GM19035 (cell line): ENCODE data around the gene WDR88.
"Not testable (repeated sequence)": the region's sequence is repeated elsewhere in the genome, so short reads cannot be mapped to it uniquely, and the experiment has no call there.

Experiments used
- ATAC-seq: cut with Tn5 transposase; IDR thresholded peaks from one replicate; pipeline ENCODE4 v1.9.1; 2021; ENCODE audit not compliant: unreplicated experiment

Gene WDR88

DNA sequence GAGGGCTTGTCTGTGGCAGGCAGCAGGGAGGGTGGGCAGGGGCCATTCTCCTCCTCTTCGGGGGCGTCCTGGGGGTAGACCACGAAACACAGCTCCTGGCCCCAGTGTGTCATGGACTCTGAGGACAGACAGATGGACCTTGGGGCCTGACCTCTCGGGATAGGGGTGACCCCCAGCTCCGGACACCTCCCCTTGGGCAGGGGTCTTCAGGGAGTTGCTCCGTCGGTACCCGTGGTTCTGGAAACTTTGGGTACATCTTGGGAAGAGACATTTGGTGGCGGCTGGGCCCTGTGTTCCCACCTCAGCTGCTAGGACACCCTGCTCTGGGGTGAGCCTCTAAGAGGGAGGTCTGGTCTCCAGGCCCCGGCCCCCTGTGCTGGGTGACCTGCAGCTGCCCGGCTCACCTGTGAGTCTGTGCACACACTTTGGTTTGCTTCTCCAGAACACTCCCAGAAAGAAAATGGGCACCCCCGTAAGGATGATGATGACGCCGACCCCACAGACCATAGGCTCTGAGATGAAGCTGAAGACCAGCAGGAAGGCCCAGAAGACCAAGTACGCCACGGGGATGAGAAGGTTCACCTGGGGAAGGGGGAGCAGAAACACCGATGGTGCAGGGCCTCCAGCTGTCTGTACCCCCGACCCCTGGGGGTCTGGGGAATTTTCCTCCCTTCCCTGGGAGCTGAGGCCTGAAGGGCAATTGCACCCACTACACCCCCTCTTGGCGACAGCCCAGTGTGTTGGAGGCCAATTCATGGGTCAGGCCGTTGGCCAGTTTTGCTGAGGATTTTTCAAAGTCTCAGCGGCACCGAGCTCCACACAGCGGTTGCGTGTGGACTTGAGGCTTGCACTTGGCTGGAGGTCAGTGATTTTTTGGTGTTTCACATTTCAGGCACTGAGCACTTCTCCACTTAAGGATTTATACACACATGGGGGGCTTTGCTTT lies 77.3 kb downstream of the WDR88 start:
- ATAC-seq, result no peak

DNA sequence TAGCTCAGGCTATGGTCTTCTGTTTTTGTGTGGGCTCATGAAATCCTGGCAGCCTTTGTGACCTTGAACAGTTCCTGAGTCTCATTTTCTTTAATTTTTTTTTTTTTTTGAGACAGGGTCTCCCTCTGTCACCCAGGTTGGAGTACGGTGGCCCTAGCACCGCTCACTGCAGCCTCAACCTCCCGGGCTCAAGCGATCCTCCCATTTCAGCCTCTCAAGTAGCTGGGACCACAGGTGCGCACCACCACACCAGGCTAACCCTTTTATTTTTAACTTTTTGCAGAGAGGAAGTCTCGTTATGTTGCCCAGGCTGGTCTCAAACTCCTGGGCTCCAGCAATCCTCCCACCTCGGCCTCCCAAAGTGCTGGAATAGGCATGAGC lies 77.9 kb downstream of the WDR88 start:
- ATAC-seq, result not testable (repeated sequence)

DNA sequence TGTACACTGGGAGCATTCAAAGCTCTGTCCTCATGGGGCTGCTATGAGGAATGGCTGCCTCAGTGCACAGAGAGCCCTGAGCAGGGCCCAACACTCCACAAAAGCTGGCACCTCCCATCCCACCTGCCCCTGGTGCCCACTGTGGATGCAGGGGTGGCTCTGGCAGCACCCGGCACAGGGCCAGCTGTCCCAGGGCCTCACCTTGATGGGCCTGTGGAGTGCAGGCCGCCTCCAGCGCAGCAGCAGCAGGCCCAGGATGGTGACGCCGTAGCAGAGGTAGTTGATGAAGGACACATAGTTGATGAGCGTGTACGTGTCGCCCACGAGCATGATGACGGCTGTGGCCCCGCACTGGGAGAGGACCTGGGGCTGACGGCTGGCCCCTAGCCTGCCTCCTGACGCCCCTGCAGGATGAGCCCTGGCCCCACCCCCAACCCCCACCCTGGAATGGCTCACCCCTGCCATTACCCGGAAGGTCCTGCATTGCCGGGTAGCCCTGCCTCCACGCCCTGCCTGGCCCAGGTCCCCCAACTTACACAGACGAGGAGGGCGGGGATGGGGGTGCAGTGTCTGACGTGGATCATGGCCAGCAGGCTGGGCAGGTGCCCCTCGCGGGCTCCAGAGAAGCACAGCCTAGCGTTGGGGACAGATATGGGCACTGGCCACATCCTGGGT lies 78.5 kb downstream of the WDR88 start:
- no peak for ATAC-seq

DNA sequence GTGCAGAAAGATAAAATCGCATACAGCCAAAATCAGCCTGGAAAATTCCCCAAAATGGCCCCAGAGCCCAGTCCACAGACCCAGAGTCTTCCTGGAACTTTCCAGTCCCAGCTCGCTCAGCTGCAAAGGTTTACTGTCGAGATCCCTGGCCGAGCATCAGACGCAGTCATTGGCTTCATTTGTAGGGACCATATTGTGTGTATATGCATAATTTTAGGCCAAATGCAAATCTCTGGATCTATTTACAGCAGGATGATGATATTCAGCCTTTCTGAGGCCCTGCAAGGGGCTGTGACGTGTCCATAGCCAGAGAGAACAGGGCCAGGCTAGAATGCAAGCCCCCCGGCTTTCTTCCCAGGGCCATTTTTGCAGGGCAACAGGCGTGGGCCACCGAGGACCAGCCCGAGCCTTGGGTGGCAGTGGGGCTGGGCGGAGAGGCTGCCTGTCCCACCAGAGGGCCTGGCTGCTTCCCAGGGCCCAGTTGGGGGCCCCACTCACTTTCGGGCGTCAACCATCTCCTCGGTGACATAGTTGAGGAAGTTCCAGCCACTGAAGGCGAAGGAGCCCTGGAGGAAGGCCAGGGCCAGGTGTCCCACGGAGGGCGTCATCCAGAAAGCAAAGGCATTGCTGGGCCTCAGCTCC lies 80.0 kb downstream of the WDR88 start:
- no peak for ATAC-seq

DNA sequence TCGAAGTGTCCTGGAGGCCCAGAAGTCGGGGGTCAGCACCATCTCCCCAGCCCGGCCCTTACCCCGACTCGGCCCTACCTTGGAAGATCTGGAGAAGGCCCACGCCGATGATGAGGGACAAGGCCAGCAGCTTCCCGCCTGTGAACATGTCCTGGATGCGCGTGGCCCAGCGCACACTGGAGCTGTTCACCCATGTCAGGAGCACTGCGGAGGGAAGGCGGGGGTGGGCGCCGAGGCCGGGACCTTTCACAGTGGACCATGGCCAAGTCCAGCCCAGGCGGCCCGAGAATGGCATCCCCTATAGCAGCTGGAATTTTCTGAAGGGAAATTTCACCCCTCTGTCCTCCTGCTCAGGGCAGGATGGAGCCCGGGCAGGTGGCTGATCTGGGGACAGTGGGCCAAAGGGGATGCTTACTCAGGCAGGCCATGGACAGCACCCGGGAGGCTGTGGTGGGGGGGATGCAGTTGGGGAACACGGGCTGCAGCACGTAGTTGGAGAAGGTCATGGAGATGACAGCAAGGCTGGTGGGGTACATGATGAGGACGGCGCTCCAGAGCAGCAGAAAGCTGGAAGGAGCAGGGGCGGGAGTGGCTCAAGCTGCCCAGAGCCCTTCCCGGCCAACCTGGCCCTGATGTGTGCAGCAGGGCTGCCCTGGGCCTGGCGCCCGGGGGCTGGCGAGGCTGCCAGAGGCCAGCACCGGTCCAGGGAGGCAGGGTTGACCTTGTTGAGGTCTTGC lies 80.7 kb downstream of the WDR88 start:
- ATAC-seq, result no peak

DNA sequence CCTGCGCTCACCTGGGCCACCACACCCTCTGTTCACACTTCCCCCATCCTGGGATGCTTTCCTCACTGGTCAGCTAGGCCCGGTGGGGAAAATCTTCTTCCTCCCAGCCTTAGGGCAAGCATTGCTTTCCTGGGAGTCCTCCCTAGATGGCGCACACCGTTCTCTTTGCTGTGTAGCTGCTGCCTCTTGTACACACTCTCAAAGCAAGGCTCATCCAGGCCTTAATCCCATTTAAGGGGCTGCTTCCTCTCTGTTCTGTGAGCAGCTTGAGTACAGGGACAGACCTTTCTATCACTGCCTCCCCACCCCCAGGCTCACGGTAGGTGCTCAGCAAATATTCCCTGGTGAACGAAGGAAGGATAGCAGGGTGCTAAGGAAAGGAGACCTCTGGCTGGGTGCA lies 82.7 kb downstream of the WDR88 start:
- no peak for ATAC-seq

DNA sequence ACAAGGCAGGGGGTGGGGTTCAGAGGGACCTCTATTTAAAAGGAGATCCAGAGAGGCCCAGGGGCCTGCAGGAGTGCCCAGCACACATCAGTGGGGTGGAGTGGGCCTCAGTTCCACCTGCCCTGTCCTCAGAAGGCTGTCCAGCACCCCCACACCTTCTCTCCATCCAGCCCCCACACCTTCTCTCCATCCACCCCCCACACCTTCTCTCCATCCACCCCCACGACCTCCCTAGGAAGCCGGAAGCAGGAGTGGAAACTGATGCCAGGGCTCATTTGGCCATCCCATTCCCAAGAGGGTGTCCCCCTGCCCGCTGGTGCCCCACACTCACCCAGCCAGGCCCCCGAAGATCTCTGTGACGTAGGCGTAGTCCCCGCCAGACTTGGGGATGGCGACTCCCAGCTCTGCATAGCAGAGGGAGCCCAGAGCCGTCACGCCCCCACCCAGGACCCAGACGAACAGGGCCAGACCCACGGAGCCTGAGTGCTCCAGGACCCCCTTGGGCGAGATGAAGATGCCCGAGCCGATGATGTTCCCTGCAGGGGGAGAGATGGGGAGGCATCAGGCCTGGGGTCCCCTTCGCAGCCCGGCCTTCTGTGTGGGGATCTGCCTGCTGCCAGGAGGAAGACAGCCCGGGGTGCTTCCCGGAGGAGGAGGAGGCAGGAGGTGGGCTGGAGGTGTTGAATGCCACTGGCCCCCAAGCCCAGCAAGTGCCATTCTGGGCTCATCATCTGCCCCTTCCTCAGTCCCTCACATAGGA lies 83.7 kb downstream of the WDR88 start:
- no peak for ATAC-seq

DNA sequence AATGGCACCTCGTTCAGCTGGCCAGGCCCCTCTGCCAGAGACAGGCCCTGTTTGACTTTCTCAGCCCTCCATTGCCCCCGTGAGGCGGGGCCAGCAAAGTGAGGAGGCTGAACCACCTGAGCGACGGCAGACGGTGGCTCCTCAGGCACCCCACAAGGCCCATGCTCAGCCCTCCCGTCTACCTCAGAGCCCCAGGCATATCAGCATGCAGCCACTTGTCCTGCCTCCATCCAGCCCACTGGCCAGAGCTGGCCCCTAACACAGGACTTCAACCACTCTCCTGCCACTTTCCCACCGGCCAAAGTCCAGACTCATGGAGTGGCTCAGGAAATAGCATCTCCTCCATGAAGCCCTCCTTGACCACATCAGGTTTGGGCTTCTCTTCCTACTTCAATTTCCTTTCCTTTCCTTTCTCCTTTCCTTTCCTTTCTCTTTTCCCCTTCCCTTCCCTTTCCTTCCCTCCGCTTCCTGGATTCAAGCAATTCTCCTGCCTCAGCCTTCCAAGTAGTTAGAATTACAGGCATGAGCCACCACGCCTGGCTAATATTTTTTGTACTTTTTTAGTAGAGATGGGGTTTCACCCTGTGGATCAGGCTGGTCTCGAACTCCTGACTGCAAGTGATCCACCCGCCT lies 84.4 kb downstream of the WDR88 start:
- ATAC-seq, result no peak

DNA sequence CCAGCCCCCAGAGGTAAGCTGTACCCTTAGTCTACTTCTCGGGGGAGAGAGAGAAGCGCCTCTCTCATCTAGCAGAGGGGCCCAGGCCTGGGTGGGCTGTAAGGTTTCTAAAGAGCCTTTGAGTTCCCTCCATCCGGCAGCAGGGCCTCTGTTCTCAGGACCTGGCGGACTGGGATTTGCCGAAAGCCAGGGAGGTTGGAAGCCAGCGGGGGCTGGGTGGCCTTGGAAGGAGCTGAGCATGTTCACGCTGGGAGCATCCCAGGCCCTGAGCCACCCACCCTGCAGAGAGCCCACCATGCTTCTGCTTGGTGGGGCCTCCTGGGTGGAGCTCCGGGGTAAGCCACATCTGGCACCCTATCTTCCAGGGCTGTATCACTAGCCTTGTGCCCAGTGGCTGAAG lies 86.0 kb downstream of the WDR88 start:
- no peak for ATAC-seq

DNA sequence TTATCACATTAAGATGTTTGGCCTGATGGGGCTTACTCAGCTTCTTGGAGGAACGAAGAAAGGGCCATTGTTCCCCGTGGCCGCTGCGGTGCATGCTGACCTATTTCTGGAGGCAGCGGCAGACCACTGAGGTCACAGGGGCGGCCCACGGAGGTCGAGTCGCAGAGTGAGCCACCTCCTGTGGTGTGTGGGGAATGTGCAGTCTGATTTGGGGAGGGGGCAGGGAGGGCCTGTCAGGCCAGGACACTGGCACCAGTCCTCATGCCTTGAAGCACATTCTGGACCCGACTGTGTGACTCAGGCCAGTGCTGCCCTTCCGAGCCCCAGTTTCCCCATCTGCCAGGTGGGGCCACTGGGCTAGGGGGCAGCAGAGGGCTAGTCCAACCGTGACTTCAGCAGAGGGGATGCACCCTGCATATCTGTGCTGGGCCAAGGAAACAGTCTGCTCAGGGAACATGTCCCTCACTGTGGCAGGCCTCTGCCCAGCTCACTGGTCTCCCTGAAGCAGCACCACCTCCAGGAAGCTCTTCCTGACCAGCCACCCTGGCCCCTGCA lies 87.4 kb downstream of the WDR88 start:
- ATAC-seq, result no peak

DNA sequence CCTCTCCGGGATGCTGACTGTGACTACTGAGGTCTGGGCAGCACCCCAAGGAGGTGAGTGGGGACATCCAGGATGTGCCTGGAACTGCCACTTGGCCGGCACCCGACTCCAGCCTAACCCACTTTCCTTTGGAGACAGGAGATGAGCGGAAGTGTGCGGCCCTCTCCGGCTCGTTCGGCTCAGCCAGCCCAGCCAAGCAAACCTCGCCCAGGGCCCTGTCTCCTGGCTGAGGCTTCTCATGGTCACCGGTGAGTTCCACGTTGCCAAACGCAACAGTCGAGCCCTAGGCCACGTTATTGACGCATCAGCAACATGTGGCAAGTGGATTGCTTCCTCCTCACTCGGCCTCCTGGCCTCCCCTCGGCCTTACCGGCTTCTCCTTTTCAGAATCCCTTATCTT lies 88.2 kb downstream of the WDR88 start:
- no peak for ATAC-seq

DNA sequence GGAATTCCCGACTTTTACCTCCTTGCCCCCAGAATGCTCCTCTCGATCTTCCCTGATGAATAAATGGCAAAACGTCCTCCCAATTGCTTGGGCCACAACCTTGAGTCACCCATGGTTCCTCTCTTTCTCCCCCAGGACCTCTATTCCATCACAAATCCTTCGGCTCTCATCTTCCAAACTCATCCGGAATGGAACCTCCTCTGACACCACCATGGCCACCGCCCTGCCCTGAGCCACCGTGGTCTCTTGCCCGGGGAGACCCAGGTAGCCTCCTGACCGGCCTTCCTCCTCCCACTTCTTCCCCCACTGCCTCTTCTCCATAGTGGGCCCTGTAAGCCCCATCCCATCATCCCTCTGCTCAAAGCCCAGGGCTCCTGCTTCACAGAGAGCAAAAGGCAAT lies 88.8 kb downstream of the WDR88 start:
- ATAC-seq, result no peak

DNA sequence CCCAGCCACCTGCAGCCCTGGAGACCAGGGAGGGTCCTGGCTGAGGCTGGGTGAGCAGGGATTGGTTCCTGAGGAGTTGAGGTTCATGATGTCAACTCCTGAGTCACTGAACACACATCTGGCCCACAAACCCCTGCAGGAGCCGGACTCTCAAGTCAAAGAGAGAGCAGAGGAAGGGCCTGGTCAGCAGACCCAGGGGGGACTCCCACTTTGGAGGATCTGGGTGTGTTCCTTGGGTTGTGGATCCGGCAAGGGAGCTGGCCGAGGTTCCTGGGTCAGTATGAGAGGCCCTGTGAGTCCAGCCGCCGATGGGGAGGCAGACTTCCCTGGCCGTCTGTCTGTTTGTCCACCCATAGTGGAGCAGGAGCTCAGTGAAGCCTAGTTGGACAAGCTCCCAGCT lies 89.7 kb downstream of the WDR88 start:
- no peak for ATAC-seq

DNA sequence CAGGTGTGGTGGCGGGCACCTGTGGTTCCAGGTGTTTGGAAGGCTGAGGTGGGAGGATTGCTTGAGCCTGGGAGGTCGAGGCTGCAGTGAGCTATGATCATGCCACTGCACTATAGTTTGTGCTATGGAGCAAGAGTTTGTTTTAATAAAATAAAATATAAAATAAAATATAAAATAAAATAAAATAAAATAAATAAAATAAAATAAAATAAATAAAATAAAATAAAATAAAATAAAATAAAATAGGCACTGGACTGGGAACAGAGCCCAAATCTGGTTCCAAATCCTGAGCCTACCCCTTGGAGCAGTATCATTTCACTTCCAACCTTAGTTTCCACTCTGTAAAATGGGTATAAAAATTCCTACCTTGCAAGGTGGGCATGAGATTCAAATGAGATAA lies 90.3 kb downstream of the WDR88 start:
- ATAC-seq, result not testable (repeated sequence)

DNA sequence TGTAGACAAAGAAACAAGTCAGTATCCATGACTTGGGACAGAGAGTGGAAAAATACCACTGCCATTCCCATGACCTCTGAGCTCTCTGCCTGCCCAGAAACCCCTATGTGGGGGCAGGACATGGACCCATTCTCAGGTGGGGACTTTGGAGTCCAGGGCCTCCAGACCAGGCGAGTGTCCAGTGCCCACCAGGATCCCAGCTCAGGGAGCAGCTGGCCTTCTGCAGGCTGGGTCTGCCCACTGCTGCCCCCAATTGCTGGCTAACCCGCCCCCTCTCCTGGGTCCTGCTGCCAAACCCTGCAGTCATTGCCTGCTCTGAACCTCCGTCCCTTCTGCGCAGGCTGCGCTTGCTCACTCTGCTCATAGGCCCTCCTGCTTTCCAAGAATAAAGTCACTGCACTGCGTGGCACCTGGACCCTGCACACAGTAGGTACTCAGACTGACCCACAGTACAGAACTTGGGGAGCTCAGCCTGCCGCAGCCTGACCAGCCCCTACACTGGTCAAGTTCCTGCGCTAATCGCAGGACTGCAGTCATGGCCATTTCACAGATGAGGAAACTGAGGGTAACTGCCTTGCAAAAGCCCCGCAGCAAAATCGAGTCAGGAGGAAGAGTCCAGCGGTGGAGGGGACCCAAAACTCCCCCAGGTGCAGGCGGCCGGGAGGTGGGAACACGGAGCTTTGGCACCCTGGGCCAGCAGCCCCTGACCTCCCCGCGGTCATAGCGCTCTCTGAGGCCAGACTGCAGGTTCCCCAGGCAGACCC lies 93.0 kb downstream of the WDR88 start:
- ATAC-seq, result no peak
